ENCODE results near the gene SMIM45.

SMIM45 gene

DNA sequence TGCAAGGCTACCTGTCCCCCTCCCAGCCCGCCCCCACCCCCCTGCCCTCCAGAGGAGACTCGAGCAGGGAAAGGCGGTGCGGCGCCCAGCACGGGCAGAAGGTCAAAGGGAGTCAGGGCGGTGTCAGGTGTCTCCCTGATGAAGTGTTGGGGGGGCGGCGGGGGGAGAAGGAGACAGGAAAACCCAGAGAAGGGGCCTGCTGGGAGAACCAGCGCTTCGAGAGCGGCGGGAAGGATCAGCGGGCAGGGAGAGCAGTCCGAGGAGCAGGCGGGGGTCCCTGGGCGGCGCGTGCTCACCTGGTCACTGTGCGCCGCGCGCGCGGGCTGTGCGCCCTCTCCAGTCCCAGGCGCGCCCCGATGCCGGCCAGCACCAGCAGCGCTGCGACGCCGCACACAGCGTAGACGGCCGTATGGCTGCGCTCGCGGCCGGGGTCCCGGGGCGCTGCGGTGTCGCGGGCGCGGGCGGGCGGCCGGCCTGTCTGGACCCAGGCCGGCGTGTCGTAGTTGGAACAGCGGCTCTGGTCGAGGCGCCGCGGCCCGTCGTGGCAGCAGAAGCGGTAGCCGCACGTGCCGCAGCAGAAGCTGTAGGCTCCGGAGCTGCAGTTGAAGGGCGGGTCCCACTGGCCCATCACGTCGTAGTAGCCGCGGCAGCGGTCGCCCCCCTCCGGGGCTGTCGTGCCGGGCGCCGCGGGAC, 38.0 kb upstream of the SMIM45 start (continued):
- TF ChIP-seq BACH1 (IDR thresholded peaks at IDR 0.05; ENCODE audit: low read length) (no peak), ZNF274 (IDR thresholded peaks at IDR 0.05; ENCODE audit: borderline replicate concordance, extremely low read depth, low read length) (no peak)
- TF ChIP-seq, protein P1, sequence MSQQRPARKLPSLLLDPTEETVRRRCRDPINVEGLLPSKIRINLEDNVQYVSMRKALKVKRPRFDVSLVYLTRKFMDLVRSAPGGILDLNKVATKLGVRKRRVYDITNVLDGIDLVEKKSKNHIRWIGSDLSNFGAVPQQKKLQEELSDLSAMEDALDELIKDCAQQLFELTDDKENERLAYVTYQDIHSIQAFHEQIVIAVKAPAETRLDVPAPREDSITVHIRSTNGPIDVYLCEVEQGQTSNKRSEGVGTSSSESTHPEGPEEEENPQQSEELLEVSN (IDR thresholded peaks at IDR 0.05): peak; percentile 74
- TF ChIP-seq, protein P2, sequence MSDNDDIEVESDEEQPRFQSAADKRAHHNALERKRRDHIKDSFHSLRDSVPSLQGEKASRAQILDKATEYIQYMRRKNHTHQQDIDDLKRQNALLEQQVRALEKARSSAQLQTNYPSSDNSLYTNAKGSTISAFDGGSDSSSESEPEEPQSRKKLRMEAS (IDR thresholded peaks at IDR 0.05): peak; percentile 87

Measured in H1 (cell line).